ENCODE data around the gene GNB2.

Gene GNB2

GRCh38 chr7:100674411-100675104 lies 1.0 kb downstream of the GNB2 start:
- no peak for TF ChIP-seq CTCF (IDR thresholded peaks at IDR 0.05; ENCODE audit: low read depth, low read length)
- in situ Hi-C loops (cut with HindIII; ENCODE audit: low sequenced_read_pairs), result no loop called here
- peak overlapping the region; percentile 97 for H3K4me3 ChIP-seq (ENCODE audit: low read depth, low read length)
- DNase-seq (ENCODE audit: low read depth, low spot score), result peak; percentile 25

- in situ Hi-C loops (cut with HindIII; ENCODE audit: low sequenced_read_pairs), result no loop called here
- TF ChIP-seq CTCF (IDR thresholded peaks at IDR 0.05; ENCODE audit: low read depth, low read length), result no peak
- peak overlapping the region; percentile 97 for H3K4me3 ChIP-seq (ENCODE audit: low read depth, low read length)
- DNase-seq (ENCODE audit: low read depth, low spot score), result no peak
Measured at GRCh38 chr7:100675105-100675451, 1.5 kb downstream of the GNB2 start.

GRCh38 chr7:100675581-100676350 lies 2.2 kb downstream of the GNB2 start:
- TF ChIP-seq CTCF (IDR thresholded peaks at IDR 0.05; ENCODE audit: low read depth, low read length), result no peak
- DNase-seq (ENCODE audit: low read depth, low spot score), result peak; percentile 53
- H3K4me3 ChIP-seq (ENCODE audit: low read depth, low read length), result peak overlapping the region; percentile 97
- in situ Hi-C loops (cut with HindIII; ENCODE audit: low sequenced_read_pairs), result no loop called here

GRCh38 chr7:100676501-100677306 lies 3.2 kb downstream of the GNB2 start:
- H3K4me3 ChIP-seq (ENCODE audit: low read depth, low read length), result peak overlapping the region; percentile 97
- DNase-seq (ENCODE audit: low read depth, low spot score), result no peak
- TF ChIP-seq CTCF (IDR thresholded peaks at IDR 0.05; ENCODE audit: low read depth, low read length), result no peak
- in situ Hi-C loops (cut with HindIII; ENCODE audit: low sequenced_read_pairs), result no loop called here

- no peak overlapping the region for H3K4me3 ChIP-seq (ENCODE audit: low read depth, low read length)
- in situ Hi-C loops (cut with HindIII; ENCODE audit: low sequenced_read_pairs), result no loop called here
- DNase-seq (ENCODE audit: low read depth, low spot score), result no peak
- no peak for TF ChIP-seq CTCF (IDR thresholded peaks at IDR 0.05; ENCODE audit: low read depth, low read length)
Measured at GRCh38 chr7:100677308-100678267, 4.0 kb downstream of the GNB2 start.
